Tibial nerve (tissue), 4 donors: ENCODE measurements around the gene UBXN7.

ENCODE experiments used
- CTCF ChIP-seq, 5 experiments: fragments of 200-600 bp in 3 of 5; fragments of 450-650 bp in 2 of 5; sonication (generic) in 3 of 5; IDR thresholded peaks; one replicate each; pipeline ENCODE4 v1.5.1; 2016 to 2019; ENCODE audit warnings: antibody characterized with exemption in 5 of 5, mild to moderate bottlenecking in 3 of 5, moderate library complexity in 2 of 5
- EP300 ChIP-seq, 2 donors: sonication (generic); formaldehyde crosslinking; IDR thresholded peaks; one replicate each; pipeline ENCODE4 v1.6.1; 2017; ENCODE audit warnings: antibody characterized with exemption in 2 of 2, mild to moderate bottlenecking in 1 of 2
- POLR2A ChIP-seq, 2 donors: fragments of 450-650 bp; IDR thresholded peaks; one replicate each; pipeline ENCODE4 v1.6.1; 2017; ENCODE audit warnings: antibody characterized with exemption in 2 of 2, mild to moderate bottlenecking in 2 of 2, moderate library complexity in 2 of 2

GRCh38 chr3:196336319-196337145 is 95.7 kb downstream of the UBXN7 start:
- TF ChIP-seq CTCF (IDR thresholded peaks at IDR 0.05): no peak
- no peak for TF ChIP-seq EP300 (IDR thresholded peaks at IDR 0.05)
- TF ChIP-seq POLR2A (IDR thresholded peaks at IDR 0.05): no peak
